OCI-LY7 (cell line): ENCODE results near the gene LTK. TPM values are rescaled to one million over a fixed set of nuclear protein-coding genes. Genes with fewer than 3 reads are reported as not detected.

Source experiments
- BruUV-seq: library from RNA; stranded (reverse); fragments of 400-500 nt; replicated peaks from 2 replicates; lab custom pipeline; 2021; lab: Mats Ljungman, UMichigan
- CTCF ChIA-PET: fragments of 300-600 bp; sonication (Branson Sonifier 250); formaldehyde crosslinking; loops from one replicate; lab custom pipeline; 2022; ENCODE audit warnings: antibody characterized with exemption; ENCODE audit not compliant: unreplicated experiment; lab: Charles Lee
- POLR2A ChIA-PET: fragments of 300-600 bp; sonication (Branson Sonifier 250); formaldehyde crosslinking; loops from one replicate; lab custom pipeline; 2022; ENCODE audit warnings: antibody characterized with exemption; lab: Charles Lee
- DNase-seq: peaks from one replicate; pipeline ENCODE4 v3.0.0-alpha.2; 2015; ENCODE audit warnings: low spot score
- H2AFZ ChIP-seq: fragments of 200-600 bp; sonication (generic), shearing (Covaris generic); 2 replicates; pipeline ENCODE4 v1.6.1; 2014; ENCODE audit warnings: mild to moderate bottlenecking, antibody characterized with exemption, low read length, moderate library complexity
- H3K27ac ChIP-seq: fragments of 200-600 bp; sonication (generic); 2 replicates; pipeline ENCODE4 v1.5.1; 2014; ENCODE audit warnings: mixed run types, low read depth, mild to moderate bottlenecking, moderate library complexity, low read length, inconsistent platforms; ENCODE audit not compliant: poor library complexity, severe bottlenecking
- H3K36me3 ChIP-seq: fragments of 200-600 bp; sonication (generic); 2 replicates; pipeline ENCODE4 v1.6.1; 2014; ENCODE audit warnings: mild to moderate bottlenecking, antibody characterized with exemption, low read length, moderate library complexity, mixed read lengths; ENCODE audit not compliant: insufficient read depth
- H3K4me1 ChIP-seq: fragments of 200-600 bp; sonication (generic); 2 replicates; pipeline ENCODE4 v1.5.1; 2014; ENCODE audit warnings: mild to moderate bottlenecking, low read length; ENCODE audit not compliant: insufficient read depth, poor library complexity, severe bottlenecking
- H3K4me2 ChIP-seq: fragments of 200-600 bp; sonication (generic); 2 replicates; pipeline ENCODE4 v1.6.1; 2014; ENCODE audit warnings: mild to moderate bottlenecking, low read length
- H3K4me3 ChIP-seq: fragments of 200-600 bp; sonication (generic); 2 replicates; pipeline ENCODE4 v1.5.1; 2014; ENCODE audit warnings: mild to moderate bottlenecking, low read depth, low read length; ENCODE audit not compliant: poor library complexity, severe bottlenecking
- H3K79me2 ChIP-seq: fragments of 200-600 bp; sonication (generic); 2 replicates; pipeline ENCODE4 v1.6.1; 2016; ENCODE audit warnings: low read depth, mild to moderate bottlenecking, low read length, moderate library complexity, mixed read lengths; ENCODE audit not compliant: insufficient read depth
- H3K9me2 ChIP-seq: fragments of 200-600 bp; sonication (generic); 2 replicates; pipeline ENCODE4 v1.6.1; 2016; ENCODE audit warnings: mild to moderate bottlenecking, low read length, mixed read lengths; ENCODE audit not compliant: insufficient read depth
- H3K9me3 ChIP-seq: fragments of 200-600 bp; sonication (generic); 2 replicates; pipeline ENCODE4 v1.6.1; 2014; ENCODE audit warnings: mild to moderate bottlenecking, mixed run types, low read length, mixed read lengths
- H4K20me1 ChIP-seq: fragments of 200-600 bp; sonication (generic); 2 replicates; pipeline ENCODE4 v1.6.1; 2014; ENCODE audit warnings: mild to moderate bottlenecking, antibody characterized with exemption, low read length, moderate library complexity, mixed read lengths; ENCODE audit not compliant: insufficient read depth
- CTCF ChIP-seq: fragments of 200-600 bp; sonication (generic); conservative IDR thresholded peaks from 2 replicates; pipeline ENCODE4 v1.5.1; 2014; ENCODE audit warnings: mild to moderate bottlenecking, antibody characterized with exemption, low read length, moderate library complexity, mixed read lengths
- EZH2phosphoT487 ChIP-seq: fragments of 200-600 bp; sonication (generic); IDR thresholded peaks from 2 replicates; pipeline ENCODE4 v1.6.1; 2018; ENCODE audit warnings: low read depth, borderline replicate concordance, mild to moderate bottlenecking, mixed run types, antibody characterized with exemption, low read length, moderate library complexity, mixed read lengths
- intact Hi-C: fragments of 100-400 bp; cut with micrococcal nuclease; formaldehyde crosslinking; loops from one replicate; pipeline ENCODE4 v1.10.0; 2022; ENCODE audit not compliant: unreplicated experiment
- total RNA-seq, 2 experiments: library from RNA; depleted of rRNA in 1 of 2; stranded (reverse); fragments of >200 nt in 1 of 2; shearing (Covaris generic) in 1 of 2; gene quantifications; 2 replicates each; pipeline ENCODE4 v1.2.3, GENCODE V29; 2014 to 2022

The LTK gene
- total RNA-seq, 2 experiments from 2014 or later: 0.11 to 0.22 TPM

DNA sequence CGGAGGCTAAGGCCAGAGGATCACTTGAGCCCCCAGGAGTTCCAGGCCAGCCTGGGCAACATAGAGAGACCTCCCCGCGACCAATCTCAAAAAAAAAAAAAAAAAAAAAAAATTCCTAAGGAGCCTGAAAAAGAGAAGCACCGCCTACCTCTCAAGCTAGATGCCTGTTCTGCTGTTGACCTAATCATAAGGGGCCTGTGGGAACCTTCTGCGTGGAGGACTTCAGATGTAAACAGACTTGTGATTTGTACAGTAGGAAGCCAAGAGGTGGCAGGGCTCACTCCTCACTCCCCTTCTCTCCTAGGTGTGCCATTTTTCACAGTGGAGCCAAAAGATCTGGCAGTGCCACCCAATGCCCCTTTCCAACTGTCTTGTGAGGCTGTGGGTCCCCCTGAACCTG lies 48.6 kb upstream of the LTK start:
- BruUV-seq: no TSS peak
- Histone ChIP-seq H3K4me2 (no peak overlapping the region), H3K79me2 (no peaks in the 10 kb centered on the region), H3K4me1 (peaks cover 13% of the 10 kb centered on the region), H3K9me3 (no peaks in the 10 kb centered on the region), H3K9me2 (no peaks in the 10 kb centered on the region), H3K27ac (no peak overlapping the region), H3K36me3 (no peaks in the 10 kb centered on the region), H3K4me3 (no peak overlapping the region), H2AFZ (no peak overlapping the region), H4K20me1 (no peaks in the 10 kb centered on the region)
- ChIA-PET POLR2A (no interaction called here), CTCF (interaction anchor here (0.6 kb wide), 1 partner anchor 617 kb away, joined by 4 read pairs; no protein-coding TSS in a partner anchor)
- TF ChIP-seq EZH2phosphoT487 (no peak), CTCF (no peak)
- intact Hi-C loops: no loop called here
- no peak for DNase-seq

DNA sequence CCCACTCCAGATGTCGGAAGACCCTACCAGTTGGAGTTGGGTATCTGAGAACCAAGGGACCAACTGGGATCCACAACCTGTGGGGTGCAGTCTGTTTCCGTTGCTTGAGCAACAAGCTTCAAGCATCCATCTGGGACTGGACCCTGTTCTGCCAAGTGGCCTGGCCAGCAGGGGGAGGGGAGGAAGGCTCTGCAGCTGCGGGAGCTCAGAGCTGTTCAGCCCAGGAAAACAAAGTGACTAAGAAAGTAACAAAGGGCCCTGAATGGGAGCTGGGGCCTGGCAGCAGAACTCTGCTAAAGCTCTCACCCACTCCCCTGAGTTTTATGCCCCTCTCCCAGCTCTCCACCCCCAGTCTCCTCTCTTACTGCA lies 48.1 kb upstream of the LTK start:
- H3K4me3 ChIP-seq: no peak overlapping the region
- ChIA-PET POLR2A (no interaction called here), CTCF (no interaction called here)

More for the DNA sequence above, 48.1 kb upstream of the LTK start:
- BruUV-seq: no TSS peak
- H3K4me2 ChIP-seq: no peak overlapping the region
- H3K9me2 ChIP-seq: no peaks in the 10 kb centered on the region
- no peaks in the 10 kb centered on the region for H3K79me2 ChIP-seq
- H3K27ac ChIP-seq: no peak overlapping the region
- H2AFZ ChIP-seq: no peak overlapping the region
- H3K9me3 ChIP-seq: no peaks in the 10 kb centered on the region
- H3K36me3 ChIP-seq: no peaks in the 10 kb centered on the region
- peaks cover 18% of the 10 kb centered on the region for H3K4me1 ChIP-seq
- no peak for DNase-seq
- intact Hi-C loops: no loop called here
- TF ChIP-seq CTCF (no peak), EZH2phosphoT487 (no peak)
- no peaks in the 10 kb centered on the region for H4K20me1 ChIP-seq
